SK-N-MC (cell line): Measurements from ENCODE around the gene RSPH6A.

Experiments
- EZH2 ChIP-seq: fragments of 200-600 bp; sonication (generic); IDR thresholded peaks from one replicate; pipeline ENCODE4 v1.6.1; 2017; ENCODE audit warnings: antibody characterized with exemption
- FOXP2 ChIP-seq: optimal IDR thresholded peaks from 2 replicates; pipeline ENCODE3; 2011; ENCODE audit warnings: mild to moderate bottlenecking, moderate library complexity; ENCODE audit not compliant: insufficient read depth; ENCODE audit errors: extremely low read length, control extremely low read depth
- POLR2AphosphoS5 ChIP-seq: IDR thresholded peaks from 2 replicates; pipeline ENCODE4 v1.6.1; 2012; ENCODE audit warnings: mild to moderate bottlenecking, low read depth, low read length, borderline replicate concordance

DNA sequence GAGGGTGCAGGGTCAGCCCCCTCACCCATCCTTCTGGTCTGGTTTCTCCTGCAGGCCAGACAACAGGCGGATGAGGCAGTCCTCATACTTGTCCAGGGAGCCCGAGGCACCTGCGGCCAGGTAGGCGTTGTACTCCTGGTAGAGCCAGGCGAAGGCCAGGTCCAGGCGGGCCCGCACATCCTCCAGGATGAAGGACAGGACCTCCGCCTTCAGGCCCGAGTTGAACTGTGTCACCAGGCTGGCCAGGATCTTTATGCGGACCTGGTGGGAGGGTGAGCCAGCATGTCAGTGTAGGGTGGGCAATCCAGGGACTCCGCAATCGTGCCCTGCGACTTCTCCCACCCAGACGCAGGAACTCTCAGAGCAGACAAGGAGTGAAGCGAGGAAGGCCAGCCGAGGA, 13.8 kb upstream of the RSPH6A start:
- TF ChIP-seq POLR2AphosphoS5 (no peak), EZH2 (no peak), FOXP2 (no peak)
